ENCODE measurements around the gene DARS1. TPM values are rescaled to one million over a fixed set of nuclear protein-coding genes. Genes with fewer than 3 reads are reported as not detected.

Gene DARS1
- total and polyA plus RNA-seq, 2 of the 13 experiments (the other 11 are each of a cell fraction or from before 2014, with no cell fraction given): 149 to 230 TPM

DNA sequence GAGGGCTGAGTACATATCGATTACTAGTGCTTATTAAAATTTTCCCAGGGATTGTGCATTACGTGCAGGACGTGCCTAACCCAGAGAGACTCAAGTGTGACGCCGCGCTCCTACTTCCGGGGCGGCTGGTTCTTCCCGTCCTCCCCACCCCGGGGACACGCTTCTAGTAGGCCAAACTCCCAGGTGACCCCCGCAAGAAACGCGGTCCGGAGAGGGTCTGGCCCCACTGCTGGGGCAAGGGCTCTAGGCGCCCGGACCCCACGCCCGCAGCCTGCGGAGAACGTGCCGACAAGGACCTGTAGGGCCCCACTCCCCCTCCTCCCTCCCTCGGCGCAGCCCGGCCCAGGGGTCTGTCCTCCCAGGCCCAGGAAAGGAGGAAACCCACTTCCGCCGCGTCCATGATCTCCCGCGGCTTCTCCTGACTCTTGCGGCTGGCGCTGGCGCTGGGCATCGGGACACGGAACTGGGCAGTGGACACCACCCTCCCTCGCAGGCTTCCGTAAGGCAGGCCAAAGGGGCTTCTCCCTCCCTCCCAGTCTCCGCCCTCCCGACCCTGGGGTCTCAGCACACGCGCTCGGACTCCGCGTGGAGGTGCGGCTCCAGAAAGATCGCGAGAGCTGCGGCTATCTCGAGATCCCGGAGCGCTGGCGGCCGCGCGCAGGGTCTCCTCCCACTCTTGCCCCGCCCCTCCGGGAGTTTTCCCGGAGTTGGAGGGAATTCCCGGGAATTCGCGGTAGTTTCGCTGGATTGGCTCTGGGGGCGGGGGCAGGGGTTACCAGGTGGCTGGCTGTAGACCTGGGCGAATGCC lies at the start of gene DARS1 (continued):
- TF ChIP-seq ZNF841 (CRISPR knock-in tag; IDR thresholded peaks at IDR 0.05; ENCODE audit: borderline replicate concordance) (peak; percentile 17; the same call in 1 of the 2 replicates), EP300 (IDR thresholded peaks at IDR 0.05; ENCODE audit: low read depth in 2 of 2, low read length in 2 of 2) (peak in 1 of 2 experiments; percentile 48; a peak in 2 of 4 replicates), EP300 (CRISPR knock-in tag; IDR thresholded peaks at IDR 0.05; ENCODE audit: borderline replicate concordance) (no peak), ZNF784 (CRISPR knock-in tag; IDR thresholded peaks at IDR 0.05; ENCODE audit: borderline replicate concordance) (peak; percentile 92), PCBP2 (optimal IDR thresholded peaks at IDR 0.05; ENCODE audit: low read depth, low read length, poor library complexity, severe bottlenecking) (no peak), NRL (CRISPR knock-in tag; IDR thresholded peaks at IDR 0.05; ENCODE audit: borderline replicate concordance) (peak; percentile 96), PRMT3 (CRISPR knock-in tag; IDR thresholded peaks at IDR 0.05; ENCODE audit: borderline replicate concordance, low read depth) (peak; percentile 19), ZNF224 (CRISPR knock-in tag; IDR thresholded peaks at IDR 0.05) (peak; percentile 93; the same call in 1 of the 2 replicates), EEA1 (CRISPR knock-in tag; IDR thresholded peaks at IDR 0.05; ENCODE audit: borderline replicate concordance) (peak; percentile 34; the same call in 1 of the 2 replicates), MTF2 (CRISPR knock-in tag; IDR thresholded peaks at IDR 0.05; ENCODE audit: borderline replicate concordance) (peak; percentile 100), HDAC6 (IDR thresholded peaks at IDR 0.05; ENCODE audit: low read depth, low read length) (no peak), CHD4 (IDR thresholded peaks at IDR 0.05; ENCODE audit: borderline replicate concordance, low read length) (no peak), TFAP4 (IDR thresholded peaks at IDR 0.05; ENCODE audit: borderline replicate concordance, low read depth) (peak; percentile 89), GMEB1 (CRISPR knock-in tag; IDR thresholded peaks at IDR 0.05; ENCODE audit: borderline replicate concordance) (peak; percentile 86), ARNTL (CRISPR knock-in tag; IDR thresholded peaks at IDR 0.05) (peak; percentile 79; the same call in 1 of the 2 replicates), PAX8 (CRISPR knock-in tag; IDR thresholded peaks at IDR 0.05; ENCODE audit: borderline replicate concordance) (no peak; the same call in 1 of the 2 replicates)
- TF ChIP-seq, protein P1, sequence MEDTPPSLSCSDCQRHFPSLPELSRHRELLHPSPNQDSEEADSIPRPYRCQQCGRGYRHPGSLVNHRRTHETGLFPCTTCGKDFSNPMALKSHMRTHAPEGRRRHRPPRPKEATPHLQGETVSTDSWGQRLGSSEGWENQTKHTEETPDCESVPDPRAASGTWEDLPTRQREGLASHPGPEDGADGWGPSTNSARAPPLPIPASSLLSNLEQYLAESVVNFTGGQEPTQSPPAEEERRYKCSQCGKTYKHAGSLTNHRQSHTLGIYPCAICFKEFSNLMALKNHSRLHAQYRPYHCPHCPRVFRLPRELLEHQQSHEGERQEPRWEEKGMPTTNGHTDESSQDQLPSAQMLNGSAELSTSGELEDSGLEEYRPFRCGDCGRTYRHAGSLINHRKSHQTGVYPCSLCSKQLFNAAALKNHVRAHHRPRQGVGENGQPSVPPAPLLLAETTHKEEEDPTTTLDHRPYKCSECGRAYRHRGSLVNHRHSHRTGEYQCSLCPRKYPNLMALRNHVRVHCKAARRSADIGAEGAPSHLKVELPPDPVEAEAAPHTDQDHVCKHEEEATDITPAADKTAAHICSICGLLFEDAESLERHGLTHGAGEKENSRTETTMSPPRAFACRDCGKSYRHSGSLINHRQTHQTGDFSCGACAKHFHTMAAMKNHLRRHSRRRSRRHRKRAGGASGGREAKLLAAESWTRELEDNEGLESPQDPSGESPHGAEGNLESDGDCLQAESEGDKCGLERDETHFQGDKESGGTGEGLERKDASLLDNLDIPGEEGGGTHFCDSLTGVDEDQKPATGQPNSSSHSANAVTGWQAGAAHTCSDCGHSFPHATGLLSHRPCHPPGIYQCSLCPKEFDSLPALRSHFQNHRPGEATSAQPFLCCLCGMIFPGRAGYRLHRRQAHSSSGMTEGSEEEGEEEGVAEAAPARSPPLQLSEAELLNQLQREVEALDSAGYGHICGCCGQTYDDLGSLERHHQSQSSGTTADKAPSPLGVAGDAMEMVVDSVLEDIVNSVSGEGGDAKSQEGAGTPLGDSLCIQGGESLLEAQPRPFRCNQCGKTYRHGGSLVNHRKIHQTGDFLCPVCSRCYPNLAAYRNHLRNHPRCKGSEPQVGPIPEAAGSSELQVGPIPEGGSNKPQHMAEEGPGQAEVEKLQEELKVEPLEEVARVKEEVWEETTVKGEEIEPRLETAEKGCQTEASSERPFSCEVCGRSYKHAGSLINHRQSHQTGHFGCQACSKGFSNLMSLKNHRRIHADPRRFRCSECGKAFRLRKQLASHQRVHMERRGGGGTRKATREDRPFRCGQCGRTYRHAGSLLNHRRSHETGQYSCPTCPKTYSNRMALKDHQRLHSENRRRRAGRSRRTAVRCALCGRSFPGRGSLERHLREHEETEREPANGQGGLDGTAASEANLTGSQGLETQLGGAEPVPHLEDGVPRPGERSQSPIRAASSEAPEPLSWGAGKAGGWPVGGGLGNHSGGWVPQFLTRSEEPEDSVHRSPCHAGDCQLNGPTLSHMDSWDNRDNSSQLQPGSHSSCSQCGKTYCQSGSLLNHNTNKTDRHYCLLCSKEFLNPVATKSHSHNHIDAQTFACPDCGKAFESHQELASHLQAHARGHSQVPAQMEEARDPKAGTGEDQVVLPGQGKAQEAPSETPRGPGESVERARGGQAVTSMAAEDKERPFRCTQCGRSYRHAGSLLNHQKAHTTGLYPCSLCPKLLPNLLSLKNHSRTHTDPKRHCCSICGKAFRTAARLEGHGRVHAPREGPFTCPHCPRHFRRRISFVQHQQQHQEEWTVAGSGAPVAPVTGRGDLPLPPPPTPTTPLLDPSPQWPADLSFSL (CRISPR knock-in tag; IDR thresholded peaks at IDR 0.05): 0 out of 2 replicates have a peak, but pooled peaks have one; percentile 4
